ENCODE data around the gene SEMA4D.

- TF ChIP-seq POLR2A (IDR thresholded peaks at IDR 0.05; ENCODE audit: low read length) (no peak), GATA1 (IDR thresholded peaks at IDR 0.05; ENCODE audit: low read depth, low read length) (no peak)
Measured at GRCh38 chr9:89384783-89385182, 113.1 kb downstream of the SEMA4D start.

Data from erythroblast (primary cell).